GM12878 (cell line): ENCODE measurements around the gene HSBP1L1. TPM values are rescaled to one million over a fixed set of nuclear protein-coding genes. Genes with fewer than 3 reads are reported as not detected.
A peak's percentile ranks its signal among the peaks of the same experiment; 100 is the strongest.

ENCODE experiments used
- ATAC-seq: fragments of 200-7000 bp; cut with Tn5 transposase; 3 replicates; pipeline ENCODE4 v1.9.1; 2020; ENCODE audit warnings: mild to moderate bottlenecking, moderate library complexity
- BruUV-seq: library from RNA; stranded (reverse); fragments of 400-500 nt; replicated peaks from 2 replicates; lab custom pipeline; 2021; lab: Mats Ljungman, UMichigan
- CTCF ChIA-PET: fragments of 300-600 bp; sonication (Branson Sonifier 250); formaldehyde crosslinking; extraction: SDS; loops from one replicate; lab custom pipeline; 2021; ENCODE audit warnings: inconsistent platforms; lab: Yijun Ruan, JAX
- POLR2A ChIA-PET: fragments of 350-600 bp; formaldehyde crosslinking; extraction: SDS; loops from one replicate; lab custom pipeline; 2021; ENCODE audit warnings: inconsistent platforms; lab: Charles Lee
- RAD21 ChIA-PET: fragments of 300-600 bp; sonication (Branson Sonifier 250); formaldehyde crosslinking; loops from one replicate; lab custom pipeline; 2023; ENCODE audit warnings: antibody characterized with exemption; ENCODE audit not compliant: unreplicated experiment; lab: Charles Lee
- SMC1A ChIA-PET: fragments of 300-600 bp; sonication (Branson Sonifier 250); formaldehyde crosslinking; loops from one replicate; lab custom pipeline; 2023; ENCODE audit not compliant: unreplicated experiment, uncharacterized antibody; lab: Charles Lee
- DNase-seq: peaks from one replicate; pipeline ENCODE4 v3.0.0-alpha.2; 2011; ENCODE audit warnings: low read depth, low spot score
- FAIRE-seq: peaks from 3 replicates; lab custom pipeline; 2011; peaks lifted over from hg19 to GRCh38; lab: Jason Lieb, UNC
- H2AFZ ChIP-seq: 2 replicates; pipeline ENCODE4 v1.6.0; 2011; ENCODE audit warnings: low read depth, low read length, control low read depth; ENCODE audit not compliant: control insufficient read depth
- H3K27ac ChIP-seq: 2 replicates; pipeline ENCODE4 v1.5.1; 2011; ENCODE audit warnings: control low read depth; ENCODE audit not compliant: control insufficient read depth, insufficient read depth
- H3K27me3 ChIP-seq, 2 experiments: replicated peaks in 1 of 2; 2 replicates each; pipeline versions ENCODE4 v1.6.0 to v1.6.1; 2011; ENCODE audit warnings: low read length in 1 of 2; ENCODE audit not compliant: control insufficient read depth in 2 of 2, insufficient read depth in 2 of 2
- H3K36me3 ChIP-seq, 2 experiments: 2 replicates each; pipeline ENCODE4 v1.5.1; 2011; ENCODE audit warnings: low read length in 1 of 2; ENCODE audit not compliant: control insufficient read depth in 2 of 2, insufficient read depth in 2 of 2
- H3K4me1 ChIP-seq: 2 replicates; pipeline ENCODE4 v1.6.1; 2011; ENCODE audit warnings: mild to moderate bottlenecking, low read length, moderate library complexity, mixed read lengths; ENCODE audit not compliant: control insufficient read depth, insufficient read depth
- H3K4me2 ChIP-seq: 2 replicates; pipeline ENCODE4 v1.6.0; 2011; ENCODE audit warnings: control low read depth; ENCODE audit not compliant: control insufficient read depth, insufficient read depth
- H3K4me3 ChIP-seq: fragments of 200-600 bp; sonication (generic); 2 replicates; pipeline ENCODE4 v1.5.1; 2016
- H3K79me2 ChIP-seq: 2 replicates; pipeline ENCODE4 v1.6.0; 2011; ENCODE audit warnings: low read length; ENCODE audit not compliant: control insufficient read depth, insufficient read depth
- H3K9ac ChIP-seq: 2 replicates; pipeline ENCODE4 v1.8.0; 2011; ENCODE audit warnings: low read length, control low read depth, mixed read lengths; ENCODE audit not compliant: control insufficient read depth, insufficient read depth
- H3K9me3 ChIP-seq: replicated peaks from 3 replicates; pipeline ENCODE4 v1.5.1; 2011; ENCODE audit warnings: mild to moderate bottlenecking, low read length; ENCODE audit not compliant: control insufficient read depth, insufficient read depth
- H4K20me1 ChIP-seq: 2 replicates; pipeline ENCODE4 v1.6.0; 2011; ENCODE audit not compliant: control insufficient read depth, insufficient read depth
- ATF7 ChIP-seq: fragments of 450-650 bp; IDR thresholded peaks from 2 replicates; pipeline ENCODE4 v1.6.1; 2016; ENCODE audit warnings: low read depth, mild to moderate bottlenecking
- BMI1 ChIP-seq: fragments of 450-650 bp; IDR thresholded peaks from 2 replicates; pipeline ENCODE4 v1.6.1; 2016; ENCODE audit warnings: mild to moderate bottlenecking, moderate library complexity, borderline replicate concordance
- CREB1 ChIP-seq: IDR thresholded peaks from 2 replicates; pipeline ENCODE4 v1.6.1; 2012; ENCODE audit warnings: low read depth, mild to moderate bottlenecking, inconsistent platforms
- FOXK2 ChIP-seq: fragments of 450-650 bp; IDR thresholded peaks from 2 replicates; pipeline ENCODE4 v1.6.1; 2017; ENCODE audit warnings: mild to moderate bottlenecking, moderate library complexity
- HDAC2 ChIP-seq: fragments of 200-600 bp; sonication (generic); IDR thresholded peaks from 2 replicates; pipeline ENCODE4 v1.6.1; 2017
- MEF2A ChIP-seq: IDR thresholded peaks from 2 replicates; pipeline ENCODE4 v1.6.1; 2011; ENCODE audit warnings: low read depth, mild to moderate bottlenecking, low read length, moderate library complexity; ENCODE audit not compliant: insufficient read depth
- MYB ChIP-seq: fragments of 150-350 bp; IDR thresholded peaks from 2 replicates; pipeline ENCODE4 v1.6.1; 2014; ENCODE audit warnings: mild to moderate bottlenecking, low read depth, low read length, borderline replicate concordance
- NBN ChIP-seq: fragments of 450-650 bp; IDR thresholded peaks from 2 replicates; pipeline ENCODE4 v1.6.1; 2016
- PAX8 ChIP-seq: fragments of 450-650 bp; IDR thresholded peaks from 2 replicates; pipeline ENCODE4 v1.6.1; 2017; ENCODE audit warnings: mild to moderate bottlenecking, moderate library complexity
- PBX3 ChIP-seq: IDR thresholded peaks from 2 replicates; pipeline ENCODE4 v1.6.1; 2011; ENCODE audit warnings: mild to moderate bottlenecking, low read depth, low read length, moderate library complexity; ENCODE audit not compliant: insufficient replicate concordance
- SMAD1 ChIP-seq: fragments of 450-650 bp; IDR thresholded peaks from 2 replicates; pipeline ENCODE4 v1.6.1; 2018; ENCODE audit warnings: mild to moderate bottlenecking, low read depth; ENCODE audit not compliant: partially characterized antibody
- SREBF2 ChIP-seq: IDR thresholded peaks from 2 replicates; pipeline ENCODE4 v1.6.1; 2012; ENCODE audit warnings: mild to moderate bottlenecking, low read length
- SUZ12 ChIP-seq: fragments of 200-600 bp; sonication (generic); IDR thresholded peaks from one replicate; pipeline ENCODE4 v1.6.1; 2018; ENCODE audit warnings: antibody characterized with exemption, mild to moderate bottlenecking; ENCODE audit not compliant: unreplicated experiment
- ZBED1 ChIP-seq: IDR thresholded peaks from 2 replicates; pipeline ENCODE4 v1.6.1; 2016; ENCODE audit warnings: borderline replicate concordance
- ZBTB40 ChIP-seq: fragments of 450-650 bp; IDR thresholded peaks from 2 replicates; pipeline ENCODE4 v1.6.1; 2016; ENCODE audit warnings: mild to moderate bottlenecking, moderate library complexity, borderline replicate concordance
- ZNF274 ChIP-seq: IDR thresholded peaks from one replicate; pipeline ENCODE4 v1.8.0; 2011; ENCODE audit not compliant: insufficient read length, insufficient read depth
- WGBS: methylation state at CpG from one replicate; pipeline ENCODE4 v1.1.6; 2016; ENCODE audit warnings: low lambda C conversion rate; ENCODE audit not compliant: insufficient replicate concordance, insufficient coverage; ENCODE audit errors: missing lambda C conversion rate; 5-methylcytosine and 5-hydroxymethylcytosine counted together
- in situ Hi-C: fragments of 300-500 bp; cut with MboI; formaldehyde crosslinking; loops from 9 replicates; pipeline ENCODE4 v1.14.3; 2018; ENCODE audit warnings: mixed read lengths
- intact Hi-C: fragments of 100-400 bp; cut with micrococcal nuclease; formaldehyde crosslinking; loops from one replicate; pipeline ENCODE4 v1.14.2; 2022; ENCODE audit not compliant: unreplicated experiment
- polyA plus RNA-seq, 11 experiments: library from polyadenylated mRNA; depleted of rRNA in 4 of 11; unstranded in 6 of 11; stranded (reverse) in 5 of 11; fragments of >200 nt; fragmentation: Nextera tagmentation in 4 of 11; fragmentation: Illumina TruSeq in 1 of 11; extraction: Ambion mirVana in 4 of 11; extraction: Trizol in 1 of 11; gene quantifications; 1 replicate in 1 of 11; 2 replicates in 10 of 11; pipeline versions ENCODE4 v1.2.1 to v1.2.3, GENCODE V29; 2011 to 2016; ENCODE audit warnings: inconsistent platforms in 2 of 11, missing spikeins in 2 of 11, low read depth in 1 of 11
- total RNA-seq, 4 experiments: library from RNA; depleted of rRNA in 3 of 4; stranded (reverse); fragments of >200 nt in 3 of 4; fragmentation: Illumina TruSeq in 1 of 4; extraction: Trizol in 1 of 4; gene quantifications; 2 replicates each; pipeline versions ENCODE4 v1.2.1 to v1.2.3, GENCODE V29; 2013 to 2021
- TF ChIP-seq, protein P1 (sequence below): IDR thresholded peaks from 2 replicates; pipeline ENCODE4 v1.6.1; 2011; ENCODE audit warnings: low read depth, mild to moderate bottlenecking, low read length, moderate library complexity, borderline replicate concordance; ENCODE audit errors: extremely low read depth
- TF ChIP-seq, protein P2 (sequence below): IDR thresholded peaks from 2 replicates; pipeline ENCODE4 v1.6.1; 2012; ENCODE audit warnings: low read depth, low read length, improper control_type of control experiment

HSBP1L1 gene
- total and polyA plus RNA-seq, 10 of the 15 experiments (the other 5 are each of a cell fraction or from before 2014, with no cell fraction given) = 0.97 to 14.0 (median 6.9) TPM; not detected in 1

DNA sequence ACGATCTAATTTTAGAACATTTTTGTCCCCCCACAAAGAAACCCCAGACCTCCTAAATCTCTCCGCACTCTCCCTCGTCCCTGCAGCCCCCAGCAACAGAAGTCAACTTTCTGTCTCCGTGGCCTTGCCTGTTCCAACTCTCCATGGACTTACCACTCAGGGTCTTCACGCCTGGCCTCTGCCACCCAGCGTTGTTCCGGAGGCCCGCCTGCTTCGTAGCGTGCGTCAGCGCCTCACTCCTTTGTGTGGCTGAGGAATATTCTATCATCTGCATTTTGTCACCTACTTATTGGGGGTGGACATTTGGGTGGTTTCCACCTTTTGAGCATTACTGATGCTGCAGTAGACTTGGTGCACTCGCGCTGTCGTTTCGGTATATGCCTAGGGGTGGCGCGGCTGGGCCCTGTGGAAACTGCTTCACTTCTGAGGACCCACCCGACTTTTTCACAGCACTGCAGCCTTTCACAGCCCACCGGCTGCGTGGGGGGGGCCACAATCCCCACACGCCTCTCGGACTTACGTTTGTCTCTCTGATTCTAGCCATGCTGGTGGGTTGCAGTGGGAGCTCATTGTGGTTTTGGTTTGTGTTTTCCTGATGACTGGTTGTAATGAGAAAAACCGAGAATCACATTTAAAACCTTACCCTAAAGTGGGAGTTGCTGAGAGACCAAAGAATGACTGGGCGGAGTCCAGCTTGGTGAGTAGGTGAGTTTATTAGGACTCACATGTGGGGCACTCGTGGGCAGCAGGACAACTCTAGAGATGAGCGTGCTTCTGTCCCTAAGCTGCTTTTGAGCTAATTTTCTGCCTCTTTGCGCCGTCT, 1.4 kb upstream of the HSBP1L1 start:
- Histone ChIP-seq H3K27me3 (no peaks in the 10 kb centered on the region), H2AFZ (peak overlapping the region; percentile 80), H3K36me3 (no peaks in the 10 kb centered on the region), H3K9ac (0 out of 2 replicates have a peak overlapping the region, but pooled peaks have one; percentile 15), H3K79me2 (no peaks in the 10 kb centered on the region; the same call in 1 of the 2 replicates), H3K9me3 (no peaks in the 10 kb centered on the region), H3K27ac (peak overlapping the region; percentile 55), H3K4me3 (peak overlapping the region; percentile 37), H3K4me2 (peak overlapping the region; percentile 82), H3K4me1 (peaks cover 25% of the 10 kb centered on the region), H4K20me1 (no peaks in the 10 kb centered on the region)
- BruUV-seq = no TSS peak
- DNase-seq (peak; percentile 84), FAIRE-seq (peak; percentile 97), ATAC-seq (peak; percentile 88)
- CTCF ChIA-PET = interaction anchor here (0.7 to 2.5 kb wide), 13 partner anchors 9 to 196 kb away, joined by 3 to 9 read pairs (median 5); partner anchors contain the start of gene TXNL4A
- RAD21 ChIA-PET = interaction anchor here (0.6 to 2.4 kb wide), 8 partner anchors 8 to 185 kb away, joined by 3 to 9 read pairs (median 5); partner anchors contain the start of genes SLC66A2 and TXNL4A
- SMC1A ChIA-PET = interaction anchor here (0.6 to 2.5 kb wide), 12 partner anchors 8 to 250 kb away, joined by 3 to 13 read pairs (median 4); partner anchors contain the start of gene RBFA
- 3% methylated on average over 30 of the region's 30 CpGs for WGBS
- in situ Hi-C loops (no loop called here), intact Hi-C loops (loop anchor here (2.0 to 5.0 kb wide), 3 partner anchors 144 to 282 kb away; partner anchors contain the start of gene ADNP2)
- POLR2A ChIA-PET = interaction anchor here (0.8 to 1.3 kb wide), 7 partner anchors 11 to 185 kb away, joined by 3 to 4 read pairs (median 3); no protein-coding TSS in a partner anchor
- TF ChIP-seq SREBF2 = no peak
- TF ChIP-seq ZBTB40 = no peak
- no peak for TF ChIP-seq SUZ12
- no peak for TF ChIP-seq MYB
- TF ChIP-seq BMI1 = no peak; the same call in 1 of the 2 replicates
- TF ChIP-seq, protein P1, sequence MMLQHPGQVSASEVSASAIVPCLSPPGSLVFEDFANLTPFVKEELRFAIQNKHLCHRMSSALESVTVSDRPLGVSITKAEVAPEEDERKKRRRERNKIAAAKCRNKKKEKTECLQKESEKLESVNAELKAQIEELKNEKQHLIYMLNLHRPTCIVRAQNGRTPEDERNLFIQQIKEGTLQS = no peak
- no peak for TF ChIP-seq FOXK2
- no peak for TF ChIP-seq PAX8
- TF ChIP-seq SMAD1 = no peak
- TF ChIP-seq NBN = peak; percentile 95
- no peak for TF ChIP-seq HDAC2
- no peak for TF ChIP-seq MEF2A
- peak; percentile 84; the same call in 1 of the 2 replicates for TF ChIP-seq ZBED1
- no peak for TF ChIP-seq ZNF274
- TF ChIP-seq, protein P2, sequence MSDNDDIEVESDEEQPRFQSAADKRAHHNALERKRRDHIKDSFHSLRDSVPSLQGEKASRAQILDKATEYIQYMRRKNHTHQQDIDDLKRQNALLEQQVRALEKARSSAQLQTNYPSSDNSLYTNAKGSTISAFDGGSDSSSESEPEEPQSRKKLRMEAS = no peak; the same call in 1 of the 2 replicates
- peak; percentile 79 for TF ChIP-seq ATF7
- peak; percentile 13 for TF ChIP-seq PBX3
- TF ChIP-seq CREB1 = peak; percentile 64; the same call in 1 of the 2 replicates
